SU-DHL-6 (cell line): Measurements from ENCODE around the gene ZNF654.

ENCODE experiments used
- CTCF ChIP-seq: fragments of 200-600 bp; sonication (generic); IDR thresholded peaks from one replicate; pipeline ENCODE4 v1.5.1; 2017; ENCODE audit warnings: antibody characterized with exemption, mild to moderate bottlenecking, low read length, moderate library complexity; ENCODE audit not compliant: insufficient read depth, poor library complexity, severe bottlenecking
- EZH2phosphoT487 ChIP-seq: fragments of 200-600 bp; sonication (generic), shearing (Covaris generic); conservative IDR thresholded peaks from 2 replicates; pipeline ENCODE4 v1.6.1; 2018; ENCODE audit warnings: mild to moderate bottlenecking, antibody characterized with exemption, low read length, moderate library complexity, mixed read lengths

DNA sequence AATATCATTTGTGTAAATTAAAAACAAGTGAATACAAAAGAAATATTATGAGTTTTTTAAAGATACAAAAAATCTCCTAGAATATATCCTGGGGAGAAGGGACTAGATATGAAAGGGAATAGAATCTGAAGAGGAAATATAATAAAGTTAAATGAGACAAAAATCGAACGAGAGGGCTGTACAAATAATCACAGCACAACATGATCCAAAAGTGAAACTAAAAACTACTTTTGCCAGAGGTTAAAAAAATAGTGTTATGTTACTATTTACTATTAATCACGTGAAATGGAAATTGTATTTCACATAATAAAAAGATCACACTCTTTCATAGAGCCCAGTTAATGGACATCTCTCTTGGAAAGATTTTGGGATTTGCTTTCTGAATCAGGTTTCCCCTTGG, 28.8 kb upstream of the ZNF654 start:
- no peak for TF ChIP-seq EZH2phosphoT487
- no peak for TF ChIP-seq CTCF
